Measurements from ENCODE around the gene PTPRG. TPM values are rescaled to one million over a fixed set of nuclear protein-coding genes. Genes with fewer than 3 reads are reported as not detected.

The PTPRG gene
- polyA plus RNA-seq, 3 donors = not detected

DNA sequence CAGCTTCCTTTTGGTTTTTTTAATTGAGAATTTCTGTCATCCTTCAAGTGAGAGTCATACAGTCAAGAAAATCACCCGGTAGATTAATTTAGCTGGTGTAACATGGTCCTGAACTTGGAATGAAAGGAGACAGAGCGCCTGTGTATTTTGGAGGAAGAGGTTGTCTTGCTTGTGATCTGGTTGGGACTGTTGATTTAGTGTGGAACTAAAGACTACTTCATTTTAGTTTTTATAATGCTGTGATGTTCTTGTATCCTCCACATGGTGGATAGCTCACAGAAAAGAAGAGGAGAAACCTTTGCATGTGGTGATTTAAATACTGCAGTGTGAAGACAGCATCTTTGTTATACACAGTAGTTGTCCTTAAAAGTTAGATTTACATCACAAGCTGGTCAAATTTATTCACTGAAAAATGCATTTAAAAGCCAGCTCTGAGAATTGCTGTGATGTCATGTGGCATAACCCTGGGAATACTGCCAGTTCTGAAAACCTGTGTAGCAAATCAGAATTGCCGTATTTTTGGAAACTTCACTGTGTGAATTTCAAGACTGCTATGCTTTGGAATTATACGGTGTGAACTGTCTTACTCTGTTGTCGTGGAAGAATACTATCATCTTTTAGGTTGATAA, 268.5 kb downstream of the PTPRG start:
- Histone ChIP-seq H3K27me3 (ENCODE audit: control insufficient read depth in 2 of 2, insufficient read depth in 2 of 2, low read length in 2 of 2) (no peaks in the 10 kb centered on the region), H3K79me2 (ENCODE audit: insufficient read depth, low read length) (no peaks in the 10 kb centered on the region), H3K9ac (ENCODE audit: insufficient read depth, low read length, poor library complexity, severe bottlenecking) (no peak overlapping the region), H3K4me2 (replicated peaks; ENCODE audit: extremely low read depth, low read length, poor library complexity, severe bottlenecking) (no peak overlapping the region), H3K9me3 (replicated peaks in 1 of 2; ENCODE audit: control insufficient read depth in 1 of 2, insufficient read depth in 1 of 2, low read length in 2 of 2) (no peaks in the 10 kb centered on the region), H3K4me1 (ENCODE audit: control insufficient read depth in 1 of 2, insufficient read depth in 2 of 2, low read length in 2 of 2) (no peaks in the 10 kb centered on the region), H3K36me3 (replicated peaks in 1 of 2; ENCODE audit: control insufficient read depth in 1 of 2, insufficient read depth in 2 of 2, low read length in 2 of 2) (no peaks in the 10 kb centered on the region), H3K27ac (ENCODE audit: low read depth in 1 of 2, low read length in 2 of 2) (no peak overlapping the region), H2AFZ (ENCODE audit: insufficient read depth, low read depth, low read length, poor library complexity, severe bottlenecking) (no peak overlapping the region), H4K20me1 (ENCODE audit: insufficient read depth, low read length) (no peaks in the 10 kb centered on the region), H3K4me3 (replicated peaks in 1 of 3; ENCODE audit: low read depth in 2 of 3, low read length in 3 of 3) (no peak overlapping the region)
- no peak overlapping the region for H3K4me3 Mint-ChIP-seq
- H3K9me3 Mint-ChIP-seq = peaks cover 0 to 5% (median 3%) of the 10 kb centered on the region in 7 donors
- H3K27ac Mint-ChIP-seq = no peak overlapping the region
- H3K4me1 Mint-ChIP-seq = no peaks in the 10 kb centered on the region
- TF ChIP-seq, protein P1, sequence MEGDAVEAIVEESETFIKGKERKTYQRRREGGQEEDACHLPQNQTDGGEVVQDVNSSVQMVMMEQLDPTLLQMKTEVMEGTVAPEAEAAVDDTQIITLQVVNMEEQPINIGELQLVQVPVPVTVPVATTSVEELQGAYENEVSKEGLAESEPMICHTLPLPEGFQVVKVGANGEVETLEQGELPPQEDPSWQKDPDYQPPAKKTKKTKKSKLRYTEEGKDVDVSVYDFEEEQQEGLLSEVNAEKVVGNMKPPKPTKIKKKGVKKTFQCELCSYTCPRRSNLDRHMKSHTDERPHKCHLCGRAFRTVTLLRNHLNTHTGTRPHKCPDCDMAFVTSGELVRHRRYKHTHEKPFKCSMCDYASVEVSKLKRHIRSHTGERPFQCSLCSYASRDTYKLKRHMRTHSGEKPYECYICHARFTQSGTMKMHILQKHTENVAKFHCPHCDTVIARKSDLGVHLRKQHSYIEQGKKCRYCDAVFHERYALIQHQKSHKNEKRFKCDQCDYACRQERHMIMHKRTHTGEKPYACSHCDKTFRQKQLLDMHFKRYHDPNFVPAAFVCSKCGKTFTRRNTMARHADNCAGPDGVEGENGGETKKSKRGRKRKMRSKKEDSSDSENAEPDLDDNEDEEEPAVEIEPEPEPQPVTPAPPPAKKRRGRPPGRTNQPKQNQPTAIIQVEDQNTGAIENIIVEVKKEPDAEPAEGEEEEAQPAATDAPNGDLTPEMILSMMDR (IDR thresholded peaks at IDR 0.05) = no peak
- H3K36me3 Mint-ChIP-seq = no peaks in the 10 kb centered on the region
- WGBS (ENCODE audit: insufficient coverage) = 89% methylated on average over 3 of the region's 5 CpGs
- DNase-seq = no peak
- peaks cover 0 to 2% (median 0%) of the 10 kb centered on the region in 3 donors for H3K27me3 Mint-ChIP-seq (ENCODE audit: low read depth in 3 of 3)
- intact Hi-C loops (cut with micrococcal nuclease) = no loop called here

DNA sequence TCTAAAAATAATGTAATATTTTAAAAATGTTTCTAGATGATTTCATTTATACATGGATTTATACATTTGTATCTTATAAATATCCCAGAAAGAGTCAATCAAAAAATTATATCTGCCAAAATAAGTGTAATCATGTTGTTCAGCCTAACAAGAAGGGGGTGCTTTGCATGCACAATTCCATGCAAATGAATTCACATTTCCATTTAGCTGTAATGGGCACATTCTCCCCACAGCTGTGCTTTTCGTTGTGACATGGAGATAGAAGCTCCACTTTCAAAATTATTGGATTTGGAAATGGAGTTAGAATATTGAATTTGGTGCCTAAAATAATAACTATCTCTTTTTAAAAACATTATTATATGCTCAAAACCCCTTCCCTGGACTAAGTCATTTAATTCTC, 270.6 kb downstream of the PTPRG start:
- Mint-ChIP-seq H3K27ac (no peak overlapping the region), H3K36me3 (no peaks in the 10 kb centered on the region), H3K27me3 (ENCODE audit: low read depth in 3 of 3) (peaks cover 0 to 1% (median 0%) of the 10 kb centered on the region in 3 donors), H3K9me3 (peaks cover 0 to 13% (median 3%) of the 10 kb centered on the region in 7 donors), H3K4me3 (no peak overlapping the region), H3K4me1 (no peaks in the 10 kb centered on the region)
- no CpG with 5 or more reads among the region's 1 CpG for WGBS (ENCODE audit: insufficient coverage)
- Histone ChIP-seq H4K20me1 (ENCODE audit: insufficient read depth, low read length) (no peaks in the 10 kb centered on the region), H3K27ac (ENCODE audit: low read depth in 1 of 2, low read length in 2 of 2) (no peak overlapping the region), H3K9me3 (replicated peaks in 1 of 2; ENCODE audit: control insufficient read depth in 1 of 2, insufficient read depth in 1 of 2, low read length in 2 of 2) (peaks cover 0 to 5% of the 10 kb centered on the region in 2 donors), H3K36me3 (replicated peaks in 1 of 2; ENCODE audit: control insufficient read depth in 1 of 2, insufficient read depth in 2 of 2, low read length in 2 of 2) (no peaks in the 10 kb centered on the region), H3K9ac (ENCODE audit: insufficient read depth, low read length, poor library complexity, severe bottlenecking) (no peak overlapping the region), H3K4me1 (ENCODE audit: control insufficient read depth in 1 of 2, insufficient read depth in 2 of 2, low read length in 2 of 2) (no peaks in the 10 kb centered on the region), H2AFZ (ENCODE audit: insufficient read depth, low read depth, low read length, poor library complexity, severe bottlenecking) (no peak overlapping the region), H3K4me2 (replicated peaks; ENCODE audit: extremely low read depth, low read length, poor library complexity, severe bottlenecking) (no peak overlapping the region), H3K79me2 (ENCODE audit: insufficient read depth, low read length) (no peaks in the 10 kb centered on the region), H3K4me3 (replicated peaks in 1 of 3; ENCODE audit: low read depth in 2 of 3, low read length in 3 of 3) (no peak overlapping the region), H3K27me3 (ENCODE audit: control insufficient read depth in 2 of 2, insufficient read depth in 2 of 2, low read length in 2 of 2) (no peaks in the 10 kb centered on the region)
- TF ChIP-seq, protein P1 (IDR thresholded peaks at IDR 0.05) = no peak
- no peak for DNase-seq
- intact Hi-C loops (cut with micrococcal nuclease) = no loop called here
